H1 (cell line): Measurements from ENCODE around the gene PCDHB8. TPM values are rescaled to one million over a fixed set of nuclear protein-coding genes. Genes with fewer than 3 reads are reported as not detected.
A peak's percentile ranks its signal among the peaks of the same experiment; 100 is the strongest.

Experiments used
- ASH2L ChIP-seq: fragments of 200-600, 300-600 bp; sonication (generic); IDR thresholded peaks from one replicate; pipeline ENCODE4 v1.7.1; 2017; ENCODE audit warnings: low read length
- BCL11A ChIP-seq, 2 experiments: IDR thresholded peaks; one replicate each; pipeline ENCODE4 v1.6.1; 2011; ENCODE audit warnings: low read depth in 2 of 2, low read length in 2 of 2, mild to moderate bottlenecking in 2 of 2
- CEBPB ChIP-seq: IDR thresholded peaks from 2 replicates; pipeline ENCODE4 v1.6.1; 2012; ENCODE audit warnings: low read depth, low read length
- CTBP2 ChIP-seq: IDR thresholded peaks from 2 replicates; pipeline ENCODE4 v1.7.0; 2011; ENCODE audit warnings: borderline replicate concordance, mild to moderate bottlenecking, moderate library complexity, mixed read lengths, low read length; ENCODE audit not compliant: insufficient read depth, insufficient read length
- EGR1 ChIP-seq: IDR thresholded peaks from 2 replicates; pipeline ENCODE4 v1.6.1; 2011; ENCODE audit warnings: low read depth, low read length, borderline replicate concordance
- HDAC6 ChIP-seq: IDR thresholded peaks from one replicate; pipeline ENCODE4 v1.7.1; 2012; ENCODE audit warnings: low read depth, mild to moderate bottlenecking, inconsistent platforms, low read length, moderate library complexity
- KDM1A ChIP-seq: fragments of 200-600, 300-600 bp; sonication (generic); IDR thresholded peaks from 2 replicates; pipeline ENCODE4 v1.7.1; 2016; ENCODE audit warnings: mild to moderate bottlenecking, low read length, borderline replicate concordance
- KDM5A ChIP-seq: fragments of 200-600 bp; IDR thresholded peaks from 2 replicates; pipeline ENCODE4 v1.7.1; 2012; ENCODE audit warnings: mild to moderate bottlenecking, low read length, inconsistent platforms, mixed read lengths
- PHF8 ChIP-seq: fragments of 200-600 bp; sonication (generic); conservative IDR thresholded peaks from 2 replicates; pipeline ENCODE4 v1.7.1; 2012; ENCODE audit warnings: low read depth, mild to moderate bottlenecking, inconsistent platforms, low read length, moderate library complexity
- POU5F1 ChIP-seq: IDR thresholded peaks from 2 replicates; pipeline ENCODE4 v1.6.1; 2011; ENCODE audit warnings: low read depth, mild to moderate bottlenecking, low read length, moderate library complexity
- RNF2 ChIP-seq: fragments of 200-900, 300-1000 bp; sonication (generic); IDR thresholded peaks from 2 replicates; pipeline ENCODE4 v1.7.1; 2016; ENCODE audit warnings: borderline replicate concordance, low read depth, mild to moderate bottlenecking, antibody characterized with exemption, low read length; ENCODE audit not compliant: poor library complexity, severe bottlenecking; ENCODE audit errors: missing control alignments
- SIN3A ChIP-seq, 2 experiments: IDR thresholded peaks in 1 of 2; conservative IDR thresholded peaks in 1 of 2; 2 replicates each; pipeline ENCODE4 v1.6.1; 2011 to 2012; ENCODE audit warnings: low read length in 2 of 2, improper control_type of control experiment in 1 of 2, low read depth in 1 of 2, mild to moderate bottlenecking in 1 of 2
- SIRT6 ChIP-seq: IDR thresholded peaks from one replicate; pipeline ENCODE4 v1.7.1; 2012; ENCODE audit warnings: low read length, inconsistent platforms
- SIX5 ChIP-seq: IDR thresholded peaks from 2 replicates; pipeline ENCODE4 v1.6.1; 2011; ENCODE audit warnings: mild to moderate bottlenecking, low read depth, low read length
- SUZ12 ChIP-seq: fragments of 200-600 bp; sonication (generic); IDR thresholded peaks from 2 replicates; pipeline ENCODE4 v1.6.1; 2012; ENCODE audit warnings: mild to moderate bottlenecking, inconsistent platforms, low read length, moderate library complexity, mixed read lengths
- TCF12 ChIP-seq: IDR thresholded peaks from 2 replicates; pipeline ENCODE4 v1.6.1; 2011; ENCODE audit warnings: low read depth, mild to moderate bottlenecking, low read length
- polyA plus RNA-seq, 7 experiments: library from polyadenylated mRNA; depleted of rRNA in 3 of 7; stranded (reverse) in 5 of 7; unstranded in 2 of 7; fragments of >200 nt in 5 of 7; fragments of 200-250 nt in 2 of 7; gene quantifications; 1 replicate in 5 of 7; 2 replicates in 1 of 7; 4 replicates in 1 of 7; pipeline versions ENCODE4 v1.2.1 to v1.2.3, GENCODE V29; 2011 to 2013; ENCODE audit warnings: missing spikeins in 2 of 7, mixed read lengths in 2 of 7
- total RNA-seq: library from RNA; stranded (reverse); fragmentation: NEBNext Ultra II Directional; extraction: Animal tissue kit (Norgen Biotek cat#: 25700); gene quantifications from 2 replicates; pipeline ENCODE4 v1.2.1, GENCODE V29; 2021
- TF ChIP-seq, protein P1 (sequence below), 3 experiments: IDR thresholded peaks; 1 replicate in 2 of 3; 2 replicates in 1 of 3; pipeline versions ENCODE4 v1.5.1 to v1.6.1; 2011; ENCODE audit warnings: low read length in 3 of 3, mild to moderate bottlenecking in 3 of 3, inconsistent platforms in 2 of 3, low read depth in 1 of 3, moderate library complexity in 1 of 3; ENCODE audit not compliant: insufficient read depth in 1 of 3; ENCODE audit errors: control extremely low read depth in 1 of 3

The PCDHB8 gene
- total and polyA plus RNA-seq, 2 of the 8 experiments (the other 6 are each of a cell fraction or from before 2014, with no cell fraction given) = 0.24 to 1.1 TPM

DNA sequence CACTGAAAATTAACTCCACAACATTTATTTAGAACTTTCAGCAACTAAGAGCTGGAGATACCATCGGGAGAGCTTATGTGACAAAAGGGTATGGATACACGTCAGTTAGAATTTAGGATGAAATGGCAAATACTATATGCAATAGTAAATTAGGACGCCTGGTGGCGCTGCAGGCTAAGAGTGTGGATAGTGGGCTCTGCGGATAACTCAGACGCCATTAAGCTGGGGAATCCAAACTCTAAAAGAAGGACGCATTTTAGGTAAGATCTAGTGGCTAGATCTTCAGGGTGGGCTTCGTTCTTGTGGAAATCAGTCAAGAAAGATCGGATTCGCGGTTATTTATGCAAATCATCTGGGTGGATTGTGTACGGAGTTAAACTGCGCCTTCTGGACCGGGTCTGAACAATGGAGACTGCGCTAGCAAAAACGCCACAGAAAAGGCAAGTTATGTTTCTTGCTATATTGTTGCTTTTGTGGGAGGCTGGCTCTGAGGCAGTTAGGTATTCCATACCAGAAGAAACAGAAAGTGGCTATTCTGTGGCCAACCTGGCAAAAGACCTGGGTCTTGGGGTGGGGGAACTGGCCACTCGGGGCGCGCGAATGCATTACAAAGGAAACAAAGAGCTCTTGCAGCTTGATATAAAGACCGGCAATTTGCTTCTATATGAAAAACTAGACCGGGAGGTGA is 42.4 kb upstream of the PCDHB8 start, which contains the start of gene PCDHB5 (continued):
- TF ChIP-seq SIN3A (conservative IDR thresholded peaks at IDR 0.05 in 1 of 2, IDR thresholded peaks at IDR 0.05 in 1 of 2; ENCODE audit: low read depth in 1 of 2, low read length in 2 of 2) (no peak), KDM5A (no peak), SIRT6 (no peak), EGR1 (no peak), RNF2 (no peak), POU5F1 (no peak; the same call in 1 of the 2 replicates), BCL11A (IDR thresholded peaks at IDR 0.05; ENCODE audit: low read depth in 2 of 2, low read length in 2 of 2) (no peak), CTBP2 (no peak), SIX5 (no peak), TCF12 (no peak), HDAC6 (no peak), SUZ12 (no peak), ASH2L (peak; percentile 33), PHF8 (no peak), KDM1A (no peak), CEBPB (no peak)
- TF ChIP-seq, protein P1, sequence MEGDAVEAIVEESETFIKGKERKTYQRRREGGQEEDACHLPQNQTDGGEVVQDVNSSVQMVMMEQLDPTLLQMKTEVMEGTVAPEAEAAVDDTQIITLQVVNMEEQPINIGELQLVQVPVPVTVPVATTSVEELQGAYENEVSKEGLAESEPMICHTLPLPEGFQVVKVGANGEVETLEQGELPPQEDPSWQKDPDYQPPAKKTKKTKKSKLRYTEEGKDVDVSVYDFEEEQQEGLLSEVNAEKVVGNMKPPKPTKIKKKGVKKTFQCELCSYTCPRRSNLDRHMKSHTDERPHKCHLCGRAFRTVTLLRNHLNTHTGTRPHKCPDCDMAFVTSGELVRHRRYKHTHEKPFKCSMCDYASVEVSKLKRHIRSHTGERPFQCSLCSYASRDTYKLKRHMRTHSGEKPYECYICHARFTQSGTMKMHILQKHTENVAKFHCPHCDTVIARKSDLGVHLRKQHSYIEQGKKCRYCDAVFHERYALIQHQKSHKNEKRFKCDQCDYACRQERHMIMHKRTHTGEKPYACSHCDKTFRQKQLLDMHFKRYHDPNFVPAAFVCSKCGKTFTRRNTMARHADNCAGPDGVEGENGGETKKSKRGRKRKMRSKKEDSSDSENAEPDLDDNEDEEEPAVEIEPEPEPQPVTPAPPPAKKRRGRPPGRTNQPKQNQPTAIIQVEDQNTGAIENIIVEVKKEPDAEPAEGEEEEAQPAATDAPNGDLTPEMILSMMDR (IDR thresholded peaks at IDR 0.05; ENCODE audit: control extremely low read depth in 1 of 3, insufficient read depth in 1 of 3, low read depth in 1 of 3, low read length in 3 of 3) = peak; percentile 43 to 77 (median 72)
